Neural crest cell (in vitro differentiated cells): ENCODE measurements around the gene PAPSS1. TPM values are rescaled to one million over a fixed set of nuclear protein-coding genes. Genes with fewer than 3 reads are reported as not detected.

Experiments
- DNase-seq: peaks from one replicate; pipeline ENCODE4 v3.0.0; 2021; ENCODE audit warnings: low read depth, mixed read lengths, low spot score
- H3K27ac Mint-ChIP-seq: one replicate; pipeline ENCODE4 v1.8.0; 2021; ENCODE audit warnings: mild to moderate bottlenecking, mixed read lengths; ENCODE audit not compliant: unreplicated experiment
- H3K27me3 Mint-ChIP-seq: 2 replicates; pipeline ENCODE4 v1.8.0; 2021; ENCODE audit warnings: low read depth, mild to moderate bottlenecking, mixed read lengths
- H3K36me3 Mint-ChIP-seq: 2 replicates; pipeline ENCODE4 v1.8.0; 2021; ENCODE audit warnings: low read depth, mild to moderate bottlenecking, mixed read lengths
- H3K4me1 Mint-ChIP-seq: 2 replicates; pipeline ENCODE4 v1.8.0; 2021; ENCODE audit warnings: mixed read lengths
- H3K4me3 Mint-ChIP-seq: one replicate; pipeline ENCODE4 v1.8.0; 2021; ENCODE audit warnings: mild to moderate bottlenecking, mixed read lengths
- H3K9me3 Mint-ChIP-seq: 2 replicates; pipeline ENCODE4 v1.8.0; 2021; ENCODE audit warnings: mixed read lengths
- CTCF ChIP-seq: fragments of 200-600 bp; sonication (generic); conservative IDR thresholded peaks from 2 replicates; pipeline ENCODE4 v1.5.0; 2021; ENCODE audit warnings: antibody characterized with exemption, mild to moderate bottlenecking
- total RNA-seq: library from RNA; stranded (reverse); gene quantifications from 2 replicates; pipeline ENCODE4 v1.2.1, GENCODE V29; 2021

Gene PAPSS1
- total RNA-seq, 1 donor from 2014 or later, result 78.6 TPM

GRCh38 chr4:107692202-107692601, 27.8 kb downstream of the PAPSS1 start:
- Mint-ChIP-seq H3K4me1 (no peaks in the 10 kb centered on the region), H3K9me3 (no peaks in the 10 kb centered on the region), H3K27me3 (no peaks in the 10 kb centered on the region), H3K27ac (no peak overlapping the region), H3K36me3 (peaks cover 29% of the 10 kb centered on the region), H3K4me3 (no peak overlapping the region)
- no peak for DNase-seq
- TF ChIP-seq CTCF, result no peak

- no peak for DNase-seq
- H3K4me1 Mint-ChIP-seq, result no peaks in the 10 kb centered on the region
- H3K4me3 Mint-ChIP-seq, result no peak overlapping the region
- TF ChIP-seq CTCF, result no peak
- H3K9me3 Mint-ChIP-seq, result no peaks in the 10 kb centered on the region
- H3K36me3 Mint-ChIP-seq, result peaks cover 27% of the 10 kb centered on the region
- no peak overlapping the region for H3K27ac Mint-ChIP-seq
- H3K27me3 Mint-ChIP-seq, result no peaks in the 10 kb centered on the region
These were observed 28.7 kb downstream of the PAPSS1 start for GRCh38 chr4:107691378-107691777.

- Mint-ChIP-seq H3K36me3 (peaks cover 19% of the 10 kb centered on the region), H3K4me1 (no peaks in the 10 kb centered on the region), H3K9me3 (no peaks in the 10 kb centered on the region), H3K27me3 (no peaks in the 10 kb centered on the region), H3K27ac (no peak overlapping the region), H3K4me3 (no peak overlapping the region)
- no peak for TF ChIP-seq CTCF
- DNase-seq, result no peak
These were observed 30.0 kb downstream of the PAPSS1 start for GRCh38 chr4:107689912-107690587.

- Mint-ChIP-seq H3K27me3 (no peaks in the 10 kb centered on the region), H3K9me3 (no peaks in the 10 kb centered on the region), H3K36me3 (peaks cover 18% of the 10 kb centered on the region), H3K27ac (no peak overlapping the region), H3K4me3 (no peak overlapping the region), H3K4me1 (no peaks in the 10 kb centered on the region)
- TF ChIP-seq CTCF, result no peak
- no peak for DNase-seq
These were observed 31.6 kb downstream of the PAPSS1 start for GRCh38 chr4:107688421-107688820.

- Mint-ChIP-seq H3K27ac (no peak overlapping the region), H3K9me3 (no peaks in the 10 kb centered on the region), H3K4me1 (no peaks in the 10 kb centered on the region), H3K36me3 (peaks cover 14% of the 10 kb centered on the region), H3K27me3 (no peaks in the 10 kb centered on the region), H3K4me3 (no peak overlapping the region)
- no peak for DNase-seq
- no peak for TF ChIP-seq CTCF
These were observed 34.3 kb downstream of the PAPSS1 start for GRCh38 chr4:107685740-107686139.
